GM12872 (cell line): ENCODE data around the gene NDUFA5.

Experiments used
- CTCF ChIP-seq: IDR thresholded peaks from 3 replicates; pipeline ENCODE4 v1.5.1; 2011; ENCODE audit warnings: low read depth, mild to moderate bottlenecking, low read length, moderate library complexity; ENCODE audit not compliant: insufficient read depth

NDUFA5 gene

GRCh38 chr7:123537026-123537642 lies 20.5 kb downstream of the NDUFA5 start:
- peak; percentile 10; the same call in 1 of the 3 replicates for TF ChIP-seq CTCF

GRCh38 chr7:123535517-123535916 lies 22.1 kb downstream of the NDUFA5 start:
- no peak for TF ChIP-seq CTCF

- no peak for TF ChIP-seq CTCF
These were observed 23.0 kb downstream of the NDUFA5 start, which contains the start of gene IQUB for GRCh38 chr7:123534383-123535260. TSS of gene IQUB (minus strand) at chr7:123534595. CDS start at chr7:123512340, 22,255 bp downstream.

GRCh38 chr7:123533929-123534382 lies 23.7 kb downstream of the NDUFA5 start:
- TF ChIP-seq CTCF = no peak

- TF ChIP-seq CTCF = no peak
These were observed 24.1 kb downstream of the NDUFA5 start for GRCh38 chr7:123533553-123533917.

- TF ChIP-seq CTCF = no peak
These were observed 29.4 kb downstream of the NDUFA5 start for GRCh38 chr7:123528265-123528664.

GRCh38 chr7:123522066-123522465 lies 35.6 kb downstream of the NDUFA5 start:
- no peak for TF ChIP-seq CTCF
